HG03064 (cell line): ENCODE measurements around the gene CREBRF.
"Not testable (repeated sequence)": the region's sequence is repeated elsewhere in the genome, so short reads cannot be mapped to it uniquely, and the experiment has no call there.

Experiments used
- ATAC-seq: cut with Tn5 transposase; IDR thresholded peaks from one replicate; pipeline ENCODE4 v1.9.1; 2021; ENCODE audit warnings: low read depth; ENCODE audit not compliant: unreplicated experiment

CREBRF gene

DNA sequence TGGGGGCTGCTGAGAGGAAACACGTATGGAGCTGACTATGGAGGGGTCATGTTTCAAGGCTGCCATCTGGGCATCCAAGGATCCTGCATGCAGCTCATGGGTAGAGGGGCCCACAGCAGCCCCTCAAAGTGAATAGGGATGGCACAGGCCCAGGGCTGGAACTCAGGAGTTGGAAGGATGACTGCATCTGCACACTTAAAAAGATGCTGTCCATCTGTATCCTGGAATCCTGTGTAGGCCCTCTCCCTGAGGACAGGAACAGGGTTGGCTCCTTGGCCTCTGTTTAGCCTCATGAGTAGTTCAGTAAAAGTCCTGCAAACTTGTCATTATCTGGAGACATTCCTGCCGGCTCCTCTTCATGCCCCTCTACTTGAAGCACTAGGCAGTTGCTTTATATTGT lies 92.2 kb downstream of the CREBRF start:
- no peak for ATAC-seq

DNA sequence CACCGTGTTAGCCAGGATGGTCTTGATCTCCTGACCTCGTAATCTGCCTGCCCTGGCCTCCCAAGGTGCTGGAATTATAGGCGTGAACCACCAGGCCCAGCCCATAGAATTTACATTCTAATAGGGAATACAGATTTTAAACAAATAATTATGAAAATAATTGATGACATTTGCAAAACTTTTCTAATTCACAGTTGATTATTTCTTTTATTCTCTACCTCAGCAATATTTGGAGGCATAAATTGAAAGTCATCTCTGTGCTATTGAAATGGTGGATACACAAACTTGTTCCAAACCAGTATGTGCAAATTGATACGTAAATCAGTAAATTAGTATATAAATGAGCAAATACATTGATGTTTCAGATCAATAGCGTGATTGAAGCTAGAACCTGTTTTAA lies 96.4 kb downstream of the CREBRF start:
- no peak for ATAC-seq

DNA sequence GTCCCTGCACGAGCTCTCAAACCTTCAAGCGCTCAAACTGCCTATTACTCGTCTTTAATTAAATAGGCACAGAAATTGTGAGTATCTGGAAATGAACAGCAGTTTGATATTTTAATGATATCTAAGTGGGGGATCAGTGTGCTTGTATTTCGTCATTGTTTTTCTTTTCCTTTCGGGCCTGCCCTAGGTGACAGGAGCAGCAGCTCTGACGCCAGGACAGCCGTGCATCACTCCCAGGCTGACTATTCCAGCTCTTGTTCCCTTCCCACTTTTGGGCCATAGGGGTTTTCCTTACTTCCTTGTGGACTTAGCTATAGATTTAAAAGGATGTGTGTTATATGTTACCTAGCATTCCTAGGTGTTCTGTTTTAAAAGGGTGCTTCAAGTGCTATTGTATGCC lies 97.7 kb downstream of the CREBRF start:
- no peak for ATAC-seq

DNA sequence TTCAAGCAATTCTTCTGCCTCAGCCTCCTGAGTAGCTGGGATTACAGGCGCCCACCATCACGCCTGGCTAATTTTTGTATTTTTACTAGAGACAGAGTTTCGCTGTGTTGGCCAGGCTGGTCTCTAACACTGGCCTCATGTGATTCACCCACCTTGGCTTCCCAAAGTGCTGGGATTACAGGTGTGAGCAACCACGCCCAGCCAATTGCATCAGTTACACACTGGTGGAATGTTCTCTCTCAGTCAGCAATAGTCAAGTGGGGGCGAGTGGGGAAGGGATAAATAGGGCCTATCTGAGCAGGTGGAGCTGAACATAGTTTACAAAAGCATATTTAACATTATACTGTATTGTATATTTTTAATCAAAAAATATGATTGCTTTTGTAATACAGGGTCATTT lies 98.5 kb downstream of the CREBRF start:
- not testable (repeated sequence) for ATAC-seq

DNA sequence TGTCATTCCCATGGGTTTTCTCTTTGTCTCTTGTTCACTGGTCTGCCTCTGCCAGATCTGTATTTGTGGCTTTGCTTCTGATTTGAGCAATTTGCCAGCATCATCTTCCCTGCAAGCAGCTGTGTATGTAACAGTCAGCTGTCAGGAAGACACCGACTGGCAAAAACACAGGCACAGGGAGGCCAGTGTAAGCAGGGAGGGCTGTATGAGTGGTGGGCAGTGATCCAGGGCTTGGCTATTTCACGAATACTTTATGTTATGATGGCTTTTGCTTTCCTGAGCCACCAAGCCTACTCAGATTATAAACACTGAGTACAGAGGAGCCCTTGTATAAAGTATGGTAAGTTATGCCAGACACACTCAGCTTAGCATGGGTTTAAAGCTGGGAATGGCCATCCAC lies 99.8 kb downstream of the CREBRF start:
- no peak for ATAC-seq

DNA sequence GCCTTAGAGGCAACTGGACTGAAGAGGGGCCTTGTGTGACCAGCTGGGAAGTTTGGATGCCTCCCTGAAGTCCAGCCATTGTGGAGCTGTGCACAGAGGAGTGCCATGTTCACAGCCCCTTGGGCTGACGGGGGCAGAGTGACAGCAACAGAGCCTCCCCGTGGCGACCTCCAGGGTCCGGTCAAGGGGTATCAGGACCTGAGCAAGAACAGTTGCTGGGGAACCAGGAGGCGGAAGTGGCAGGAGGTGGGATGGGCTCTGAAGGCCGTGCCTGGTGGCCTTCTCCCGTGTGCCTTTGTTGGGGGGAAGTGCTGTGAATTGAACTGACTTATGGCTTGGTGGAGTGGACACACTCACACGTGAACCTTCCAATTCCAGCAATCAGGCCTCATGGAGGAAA lies 102.2 kb downstream of the CREBRF start:
- no peak for ATAC-seq

DNA sequence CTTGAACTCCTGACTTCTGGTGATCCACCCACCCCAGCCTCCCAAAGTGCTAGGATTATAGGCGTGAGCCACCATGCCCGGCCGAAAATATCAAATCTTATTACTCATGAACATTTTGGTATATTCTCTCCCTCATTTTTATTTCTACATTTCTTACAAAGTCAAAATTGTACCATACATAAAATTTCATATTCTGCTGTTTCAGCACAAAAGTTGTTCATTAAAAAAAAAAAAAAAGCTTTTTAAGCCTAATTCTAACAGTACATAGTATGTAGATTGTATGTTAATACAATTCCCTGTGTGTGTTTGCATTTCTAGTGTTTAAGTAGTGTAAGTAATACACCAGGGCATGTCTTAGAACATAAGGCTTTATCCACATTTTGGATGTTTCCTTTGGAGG lies 103.1 kb downstream of the CREBRF start:
- ATAC-seq: no peak

DNA sequence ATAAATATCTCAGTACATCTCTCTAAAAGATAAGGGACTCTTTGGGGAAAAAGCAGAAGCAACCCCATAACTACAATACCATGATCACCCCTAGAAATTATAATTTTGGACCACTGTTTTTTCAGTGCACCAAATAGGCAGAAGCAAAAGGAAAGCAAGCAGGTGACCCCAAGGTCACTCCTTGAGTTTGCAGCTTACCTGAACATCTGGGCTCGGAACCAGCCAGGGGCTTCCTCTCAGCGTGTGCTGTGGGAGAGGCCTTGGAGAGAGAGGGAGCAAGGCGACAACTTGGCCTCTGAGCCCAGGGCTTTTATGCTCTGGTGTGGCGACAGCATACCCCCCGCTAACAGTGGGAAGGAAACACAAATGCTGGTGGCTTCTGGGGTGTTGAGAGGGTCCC lies 105.0 kb downstream of the CREBRF start:
- no peak for ATAC-seq

DNA sequence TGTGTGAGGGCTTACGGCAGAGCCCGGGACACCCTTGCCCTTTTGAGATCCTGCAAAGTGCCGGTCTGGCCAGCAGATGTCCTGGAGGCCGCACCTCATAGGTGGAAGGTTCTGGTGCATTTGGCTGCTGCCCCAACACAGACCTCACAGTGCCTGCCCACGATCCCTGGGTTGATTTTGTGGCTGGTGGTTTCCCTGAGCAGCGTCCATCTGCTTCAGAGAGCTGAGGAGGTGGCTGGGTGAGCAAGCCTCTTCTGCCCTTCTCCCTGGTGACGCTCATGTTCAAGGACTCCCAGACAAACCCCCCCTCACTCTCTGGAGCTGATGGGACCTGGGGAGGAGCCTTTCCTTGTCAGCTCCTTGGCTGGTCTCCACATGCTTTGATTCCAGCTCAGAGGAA lies 107.1 kb downstream of the CREBRF start:
- ATAC-seq: no peak

DNA sequence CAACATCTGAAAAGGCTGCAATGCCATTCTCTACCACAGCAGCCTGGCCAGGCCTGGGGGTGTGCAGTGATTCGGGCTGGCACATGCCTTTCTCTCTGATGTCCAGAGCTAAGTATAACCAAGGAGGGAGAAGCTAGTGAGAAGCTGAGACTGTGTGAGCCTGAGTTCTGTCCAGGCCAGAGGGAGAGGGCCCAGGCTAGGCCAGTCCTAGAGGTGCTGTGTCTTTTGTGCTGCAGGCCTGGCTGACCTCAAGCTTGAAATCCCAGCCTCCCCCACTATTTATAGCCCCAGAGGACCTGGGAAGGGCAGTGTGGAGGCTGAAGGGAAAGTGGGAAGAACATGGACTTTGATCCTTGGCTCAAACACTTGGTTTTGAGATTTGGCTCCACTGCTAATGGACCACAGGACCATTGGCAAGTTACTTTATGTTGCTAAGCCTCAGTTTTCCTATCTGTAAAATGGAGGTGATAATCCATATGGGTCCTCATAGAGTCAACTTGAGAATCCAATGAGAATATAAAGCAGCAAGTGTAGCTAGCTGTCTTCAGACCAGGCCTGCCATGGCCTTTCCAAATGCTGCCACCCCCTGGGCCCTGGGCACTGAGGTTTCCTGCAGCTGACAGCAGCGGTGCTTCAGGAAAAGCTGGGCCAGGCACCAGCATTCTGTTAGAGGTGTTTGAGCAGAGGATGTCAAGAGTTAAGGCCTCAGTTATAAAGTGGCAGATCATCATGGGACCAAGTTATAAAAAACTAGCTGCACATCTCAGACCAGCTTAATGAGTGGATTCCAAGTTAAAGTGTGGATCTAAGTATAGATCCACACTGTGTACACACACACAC lies 109.2 kb downstream of the CREBRF start:
- ATAC-seq: no peak

DNA sequence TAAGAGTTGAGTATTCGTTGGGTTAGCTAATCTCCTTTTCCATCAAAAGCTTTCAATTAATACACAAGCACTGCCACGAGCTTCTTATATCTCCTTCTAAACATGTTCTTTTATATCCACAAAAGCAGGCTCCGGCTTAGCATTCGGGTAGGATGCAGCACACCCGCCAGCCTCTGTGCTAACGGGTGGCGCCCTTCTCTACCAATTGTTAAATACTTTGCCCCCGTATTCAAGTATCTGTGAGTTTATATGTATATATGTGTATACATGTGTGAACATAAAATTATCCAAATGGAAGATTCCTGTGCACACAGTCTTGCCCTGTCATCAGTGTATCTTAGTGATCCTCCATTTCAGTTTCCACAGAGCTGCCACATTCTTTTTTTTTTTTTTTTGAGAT lies 116.0 kb downstream of the CREBRF start:
- ATAC-seq: no peak

DNA sequence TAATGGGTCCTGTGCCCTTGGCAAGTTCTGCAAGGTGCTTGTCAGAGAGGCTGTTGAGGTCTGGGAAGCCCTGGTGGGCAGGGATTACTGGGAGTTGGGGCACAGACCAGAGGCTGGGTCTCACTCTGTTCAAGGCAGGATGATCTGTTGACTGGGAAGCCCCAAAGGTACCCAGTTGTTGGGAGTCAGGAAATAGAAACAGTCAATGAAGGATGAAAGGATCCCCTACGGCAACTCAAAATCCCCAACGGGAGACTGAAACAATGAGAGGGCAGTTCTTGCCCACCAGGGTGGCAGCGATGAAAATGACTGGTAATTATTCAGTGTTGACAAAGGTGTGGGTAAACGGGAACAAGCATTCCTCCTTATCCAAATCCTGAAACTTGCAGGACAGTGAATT lies 119.4 kb downstream of the CREBRF start:
- ATAC-seq: no peak

DNA sequence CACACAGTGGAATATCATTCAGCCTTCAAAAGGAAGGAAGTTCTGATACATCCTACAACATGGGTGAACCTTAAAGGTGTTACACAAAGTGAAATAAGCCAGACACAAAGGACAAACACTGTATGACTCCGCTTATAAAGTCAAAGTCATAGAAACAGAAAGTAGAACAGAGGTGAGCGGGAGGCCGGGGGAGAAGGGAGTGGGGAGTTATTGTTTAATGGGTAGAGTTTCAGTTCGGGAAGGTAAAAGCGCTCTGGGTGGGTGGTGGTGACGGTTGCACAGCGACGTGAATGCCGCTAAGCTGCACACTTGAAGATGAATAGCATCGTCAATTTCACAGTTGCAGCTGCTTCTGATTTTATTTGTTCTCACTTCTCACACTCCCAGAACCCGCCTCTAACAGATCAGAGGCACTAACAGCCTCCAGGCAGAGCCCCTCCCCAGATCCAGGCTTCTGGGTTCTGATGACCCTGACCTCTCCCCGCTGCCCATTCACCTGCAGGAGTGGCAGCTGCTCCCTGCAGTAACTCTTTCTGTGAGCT lies 122.3 kb downstream of the CREBRF start:
- ATAC-seq: no peak

DNA sequence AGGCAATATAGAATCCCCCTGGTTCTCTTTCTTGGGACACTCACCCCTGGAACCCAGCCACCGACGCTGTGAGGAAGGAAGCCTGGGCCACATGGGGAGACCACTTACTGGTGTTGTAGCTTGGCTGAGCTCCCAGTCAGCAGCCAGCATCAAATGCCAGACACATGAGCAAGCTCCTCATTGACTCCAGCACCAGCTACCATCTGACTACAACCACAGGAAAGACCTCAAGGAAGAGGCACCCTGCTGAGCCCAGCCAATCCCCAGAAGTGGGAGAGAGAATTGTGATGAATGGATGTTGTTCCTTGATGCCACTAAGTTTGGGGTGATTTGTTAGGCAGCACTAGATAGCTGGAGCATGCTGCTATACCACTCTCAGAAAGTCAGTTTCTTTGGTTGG lies 124.2 kb downstream of the CREBRF start:
- ATAC-seq: no peak

DNA sequence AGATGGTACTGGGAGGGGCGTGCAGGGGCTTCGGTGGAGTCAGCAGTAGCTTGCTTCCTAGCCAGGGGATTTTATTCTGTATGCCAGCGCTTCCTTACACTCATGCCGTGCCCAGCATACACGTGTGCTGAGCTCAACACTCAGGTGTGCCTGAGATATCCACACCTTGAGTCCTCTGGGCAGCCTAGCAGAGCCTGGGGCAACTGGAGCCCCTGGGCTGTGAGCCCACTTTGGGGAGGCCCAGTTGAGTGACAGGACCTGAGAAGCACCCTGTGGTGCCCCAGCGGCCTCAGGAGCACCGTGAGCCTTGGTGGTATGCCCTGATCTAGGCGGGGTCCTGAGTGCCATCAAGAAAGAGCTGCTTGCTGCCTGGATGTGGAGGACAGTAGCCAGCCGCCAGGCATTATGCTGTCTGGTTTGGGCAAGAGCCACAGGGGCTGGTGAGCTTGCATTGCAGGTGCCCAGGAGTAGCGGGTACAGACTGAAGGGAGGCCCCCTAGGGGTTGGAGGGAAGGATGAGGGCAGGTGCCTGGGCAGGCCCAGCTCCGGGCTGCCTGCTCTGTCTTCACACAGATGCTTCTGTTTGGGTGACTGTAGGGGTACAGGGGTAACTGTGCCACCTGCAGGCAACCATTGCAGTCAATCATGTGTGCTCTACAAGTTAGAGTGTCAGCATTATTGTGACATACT lies 131.0 kb downstream of the CREBRF start:
- ATAC-seq: no peak

DNA sequence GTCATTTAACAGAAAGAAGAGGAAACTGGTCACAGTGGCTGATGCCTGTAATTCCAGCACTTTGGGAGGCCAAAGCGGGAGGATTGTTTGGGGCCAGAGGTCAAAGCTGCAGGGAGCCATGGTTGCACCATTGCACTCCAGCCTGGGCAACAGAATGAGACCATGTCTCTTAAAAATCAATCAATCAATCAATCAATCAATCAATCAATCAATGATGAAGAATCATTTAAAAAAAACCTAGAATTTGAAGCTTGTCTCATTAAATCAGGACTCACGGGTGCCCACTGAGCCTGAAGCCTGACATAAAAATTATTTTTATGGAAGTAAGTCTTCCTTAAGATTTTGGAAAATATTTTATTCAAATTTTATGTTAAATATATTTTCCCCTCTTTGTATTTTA lies 132.1 kb downstream of the CREBRF start:
- ATAC-seq: no peak
